GM12872 (cell line): Measurements from ENCODE around the gene NANOG.

Source experiments
- TF ChIP-seq, protein P1 (sequence below): IDR thresholded peaks from 3 replicates; pipeline ENCODE4 v1.5.1; 2011; ENCODE audit warnings: low read depth, mild to moderate bottlenecking, low read length, moderate library complexity; ENCODE audit not compliant: insufficient read depth

Gene NANOG

DNA sequence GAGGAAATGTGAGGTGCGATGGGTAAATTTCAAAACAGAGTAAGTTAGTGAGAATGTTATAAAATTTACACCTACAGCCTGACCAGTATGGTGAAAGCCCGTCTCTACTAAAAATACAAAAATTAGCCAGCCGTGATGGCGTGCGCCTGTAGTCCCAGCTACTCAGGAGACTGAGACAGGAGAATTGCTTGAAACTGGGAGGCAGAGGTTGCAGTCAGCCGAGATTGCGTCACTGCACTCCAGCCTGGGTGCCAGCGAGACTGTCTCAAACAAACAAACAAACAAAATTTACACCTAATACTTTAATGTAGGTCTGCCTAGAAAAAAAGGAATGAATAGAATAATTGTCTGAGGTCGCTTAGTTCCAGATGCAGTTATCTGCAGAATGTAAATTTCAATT is 45.9 kb downstream of the NANOG start:
- TF ChIP-seq, protein P1, sequence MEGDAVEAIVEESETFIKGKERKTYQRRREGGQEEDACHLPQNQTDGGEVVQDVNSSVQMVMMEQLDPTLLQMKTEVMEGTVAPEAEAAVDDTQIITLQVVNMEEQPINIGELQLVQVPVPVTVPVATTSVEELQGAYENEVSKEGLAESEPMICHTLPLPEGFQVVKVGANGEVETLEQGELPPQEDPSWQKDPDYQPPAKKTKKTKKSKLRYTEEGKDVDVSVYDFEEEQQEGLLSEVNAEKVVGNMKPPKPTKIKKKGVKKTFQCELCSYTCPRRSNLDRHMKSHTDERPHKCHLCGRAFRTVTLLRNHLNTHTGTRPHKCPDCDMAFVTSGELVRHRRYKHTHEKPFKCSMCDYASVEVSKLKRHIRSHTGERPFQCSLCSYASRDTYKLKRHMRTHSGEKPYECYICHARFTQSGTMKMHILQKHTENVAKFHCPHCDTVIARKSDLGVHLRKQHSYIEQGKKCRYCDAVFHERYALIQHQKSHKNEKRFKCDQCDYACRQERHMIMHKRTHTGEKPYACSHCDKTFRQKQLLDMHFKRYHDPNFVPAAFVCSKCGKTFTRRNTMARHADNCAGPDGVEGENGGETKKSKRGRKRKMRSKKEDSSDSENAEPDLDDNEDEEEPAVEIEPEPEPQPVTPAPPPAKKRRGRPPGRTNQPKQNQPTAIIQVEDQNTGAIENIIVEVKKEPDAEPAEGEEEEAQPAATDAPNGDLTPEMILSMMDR: no peak

- TF ChIP-seq, protein P1: no peak
These were observed 46.6 kb downstream of the NANOG start for GRCh38 chr12:7835766-7836165.

DNA sequence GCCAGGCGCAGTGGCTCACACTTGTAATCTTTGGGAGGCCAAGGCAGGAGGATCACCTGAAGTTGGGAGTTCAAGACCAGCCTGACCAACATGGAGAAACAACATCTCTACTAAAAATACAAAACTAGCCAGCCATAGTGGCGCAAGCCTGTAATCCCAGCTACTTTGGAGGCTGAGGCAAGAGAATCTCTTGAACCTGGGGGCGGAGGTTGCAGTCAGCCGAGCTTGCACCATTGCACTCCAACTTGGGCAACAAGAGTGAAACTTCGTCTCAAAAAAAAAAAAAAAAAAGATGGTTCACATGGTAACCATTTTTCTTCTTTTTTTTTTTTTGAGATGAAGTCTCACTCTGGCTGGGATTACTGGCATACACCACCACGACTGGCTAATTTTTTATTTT is 48.2 kb downstream of the NANOG start:
- TF ChIP-seq, protein P1: no peak

DNA sequence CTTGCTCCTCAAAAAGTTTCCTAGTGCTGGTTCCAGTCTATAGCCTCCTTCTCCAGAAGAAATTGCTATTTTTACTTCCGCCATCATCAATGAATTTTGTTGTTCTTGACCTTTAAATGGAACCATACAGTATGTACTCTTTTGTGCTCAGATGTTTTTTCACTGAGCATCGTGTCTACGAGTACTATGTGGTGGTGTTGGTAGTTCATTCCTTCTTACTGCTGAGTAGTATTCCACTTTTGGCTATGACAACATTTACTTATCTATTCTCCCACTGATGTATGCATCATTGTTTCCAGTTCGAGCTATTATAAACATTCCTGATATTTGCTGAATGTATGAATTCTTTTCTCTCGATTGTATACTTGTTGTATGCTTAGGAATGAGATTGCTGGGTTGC is 54.9 kb downstream of the NANOG start:
- TF ChIP-seq, protein P1: no peak
